ENCODE results near the gene RTF2. TPM values are rescaled to one million over a fixed set of nuclear protein-coding genes. Genes with fewer than 3 reads are reported as not detected.
A peak's percentile ranks its signal among the peaks of the same experiment; 100 is the strongest.

The RTF2 gene
- polyA plus RNA-seq, 2 of the 4 experiments (the other 2 are of a cell fraction), result 102 to 115 TPM

DNA sequence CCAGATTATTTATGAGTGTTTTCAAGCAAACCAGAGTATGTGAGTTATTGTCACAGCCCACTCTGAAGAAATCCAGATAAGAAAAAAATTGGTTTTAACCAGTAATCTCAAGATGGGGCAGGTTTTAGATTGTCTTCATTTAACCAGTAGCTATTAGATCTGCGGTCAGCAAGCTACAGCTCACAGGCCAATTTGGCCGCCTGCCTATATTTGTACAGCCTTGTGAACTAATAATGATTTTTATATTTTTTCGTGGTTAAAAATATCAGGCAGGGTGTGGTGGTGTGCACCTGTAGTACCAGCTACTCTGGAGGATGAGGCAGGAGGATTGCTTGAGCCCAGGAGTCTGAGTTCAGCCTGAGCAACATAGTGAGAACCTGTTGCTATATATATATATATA is 69.6 kb downstream of the RTF2 start (continued):
- TF ChIP-seq RARB (CRISPR knock-in tag; IDR thresholded peaks at IDR 0.05) (no peak), RNF2 (IDR thresholded peaks at IDR 0.05; ENCODE audit: borderline replicate concordance, low read depth) (no peak), ZFP36 (IDR thresholded peaks at IDR 0.05; ENCODE audit: borderline replicate concordance, partially characterized antibody) (no peak), HOXA7 (CRISPR knock-in tag; IDR thresholded peaks at IDR 0.05) (no peak), JUN (IDR thresholded peaks at IDR 0.05) (no peak), SMC3 (IDR thresholded peaks at IDR 0.05) (no peak), CBX2 (IDR thresholded peaks at IDR 0.05; ENCODE audit: borderline replicate concordance, low read depth) (no peak), POLR2A (IDR thresholded peaks at IDR 0.05; ENCODE audit: low read length) (no peak), HES2 (IDR thresholded peaks at IDR 0.05) (no peak), MYC (IDR thresholded peaks at IDR 0.05; ENCODE audit: borderline replicate concordance, low read length) (no peak), FOSB (CRISPR knock-in tag; IDR thresholded peaks at IDR 0.05) (no peak), MAZ (IDR thresholded peaks at IDR 0.05; ENCODE audit: borderline replicate concordance, low read depth, low read length) (no peak)
- TF ChIP-seq, protein P1, sequence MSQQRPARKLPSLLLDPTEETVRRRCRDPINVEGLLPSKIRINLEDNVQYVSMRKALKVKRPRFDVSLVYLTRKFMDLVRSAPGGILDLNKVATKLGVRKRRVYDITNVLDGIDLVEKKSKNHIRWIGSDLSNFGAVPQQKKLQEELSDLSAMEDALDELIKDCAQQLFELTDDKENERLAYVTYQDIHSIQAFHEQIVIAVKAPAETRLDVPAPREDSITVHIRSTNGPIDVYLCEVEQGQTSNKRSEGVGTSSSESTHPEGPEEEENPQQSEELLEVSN (IDR thresholded peaks at IDR 0.05; ENCODE audit: borderline replicate concordance, low read depth), result no peak

- FAIRE-seq, result no peak
- CTCF ChIA-PET, result interaction anchor here (1.3 to 6.0 kb wide), 2 partner anchors 11 to 37 kb away, joined by 3 to 61 read pairs; no protein-coding TSS in a partner anchor
- H3K9me3 ChIP-seq, result no peaks in the 10 kb centered on the region
- no peaks in the 10 kb centered on the region for H3K4me1 ChIP-seq
- TF ChIP-seq REST (IDR thresholded peaks at IDR 0.05) (no peak), FOSL2 (IDR thresholded peaks at IDR 0.05) (no peak), FOSL2 (CRISPR knock-in tag; IDR thresholded peaks at IDR 0.05) (peak; percentile 6; the same call in 1 of the 2 replicates)
- no peak overlapping the region for H3K27ac ChIP-seq
- ATAC-seq, result peak in 1 of 2 experiments; percentile 54; a peak in 1 of 6 replicates
- no peak overlapping the region for H3K4me3 ChIP-seq
- DNase-seq (ENCODE audit: low read depth in 1 of 2, low spot score in 1 of 2), result no peak
- H3K4me2 ChIP-seq, result no peak overlapping the region
- 69% methylated on average over 6 of the region's 6 CpGs for WGBS (ENCODE audit: missing lambda C conversion rate)
- POLR2A ChIA-PET, result interaction anchor here (0.5 kb wide), 1 partner anchor 319 kb away, joined by 4 read pairs; no protein-coding TSS in a partner anchor
Measured at GRCh38 chr20:56540415-56540814, 72.0 kb downstream of the RTF2 start.

- H3K4me2 ChIP-seq, result no peak overlapping the region
- CTCF ChIA-PET, result interaction anchor here (0.5 to 6.0 kb wide), 3 partner anchors 9 to 505 kb away, joined by 3 to 61 read pairs (median 3); no protein-coding TSS in a partner anchor
- TF ChIP-seq MAZ (IDR thresholded peaks at IDR 0.05; ENCODE audit: borderline replicate concordance, low read depth, low read length) (no peak), POLR2A (IDR thresholded peaks at IDR 0.05; ENCODE audit: low read length) (no peak), ESRRA (IDR thresholded peaks at IDR 0.05; ENCODE audit: borderline replicate concordance, low read length) (no peak), FOXS1 (CRISPR knock-in tag; IDR thresholded peaks at IDR 0.05) (no peak), CHD2 (IDR thresholded peaks at IDR 0.05; ENCODE audit: low read length, partially characterized antibody) (no peak), ELK1 (IDR thresholded peaks at IDR 0.05; ENCODE audit: low read depth, low read length) (no peak), BHLHE40 (IDR thresholded peaks at IDR 0.05; ENCODE audit: low read depth, low read length) (no peak), CBX8 (IDR thresholded peaks at IDR 0.05) (no peak), ZFP36 (IDR thresholded peaks at IDR 0.05; ENCODE audit: borderline replicate concordance, partially characterized antibody) (no peak), NFE2L2 (conservative IDR thresholded peaks at IDR 0.05; ENCODE audit: low read length) (no peak), ZSCAN20 (CRISPR knock-in tag; IDR thresholded peaks at IDR 0.05) (no peak), TFCP2L1 (CRISPR knock-in tag; IDR thresholded peaks at IDR 0.05) (no peak)
- TF ChIP-seq, protein P2, sequence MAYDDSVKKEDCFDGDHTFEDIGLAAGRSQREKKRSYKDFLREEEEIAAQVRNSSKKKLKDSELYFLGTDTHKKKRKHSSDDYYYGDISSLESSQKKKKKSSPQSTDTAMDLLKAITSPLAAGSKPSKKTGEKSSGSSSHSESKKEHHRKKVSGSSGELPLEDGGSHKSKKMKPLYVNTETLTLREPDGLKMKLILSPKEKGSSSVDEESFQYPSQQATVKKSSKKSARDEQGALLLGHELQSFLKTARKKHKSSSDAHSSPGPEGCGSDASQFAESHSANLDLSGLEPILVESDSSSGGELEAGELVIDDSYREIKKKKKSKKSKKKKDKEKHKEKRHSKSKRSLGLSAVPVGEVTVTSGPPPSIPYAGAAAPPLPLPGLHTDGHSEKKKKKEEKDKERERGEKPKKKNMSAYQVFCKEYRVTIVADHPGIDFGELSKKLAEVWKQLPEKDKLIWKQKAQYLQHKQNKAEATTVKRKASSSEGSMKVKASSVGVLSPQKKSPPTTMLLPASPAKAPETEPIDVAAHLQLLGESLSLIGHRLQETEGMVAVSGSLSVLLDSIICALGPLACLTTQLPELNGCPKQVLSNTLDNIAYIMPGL (CRISPR knock-in tag; IDR thresholded peaks at IDR 0.05; ENCODE audit: borderline replicate concordance), result no peak
- ATAC-seq (no peak), FAIRE-seq (no peak), DNase-seq (ENCODE audit: low read depth in 1 of 2, low spot score in 1 of 2) (no peak)
- no peaks in the 10 kb centered on the region for H3K4me1 ChIP-seq
- WGBS (ENCODE audit: missing lambda C conversion rate), result 54% methylated on average over 9 of the region's 9 CpGs
- POLR2A ChIA-PET, result no interaction called here
- H3K27ac ChIP-seq, result no peak overlapping the region
- H3K9me3 ChIP-seq, result no peaks in the 10 kb centered on the region
- H3K4me3 ChIP-seq, result no peak overlapping the region
Measured at GRCh38 chr20:56542489-56543030, 74.1 kb downstream of the RTF2 start.

Data from A549 (cell line).